DND-41 (cell line): ENCODE measurements around the gene LCAT.

Experiments
- EZH2 ChIP-seq: IDR thresholded peaks from 3 replicates; pipeline ENCODE4 v1.6.1; 2012; ENCODE audit warnings: borderline replicate concordance, low read depth, mild to moderate bottlenecking, moderate library complexity, low read length, inconsistent platforms; ENCODE audit not compliant: severe bottlenecking
- TF ChIP-seq, protein P1 (sequence below): IDR thresholded peaks from 2 replicates; pipeline ENCODE4 v1.5.1; 2012; ENCODE audit warnings: borderline replicate concordance, low read length, moderate library complexity, mild to moderate bottlenecking; ENCODE audit not compliant: poor library complexity, severe bottlenecking; ENCODE audit errors: extremely low read depth

DNA sequence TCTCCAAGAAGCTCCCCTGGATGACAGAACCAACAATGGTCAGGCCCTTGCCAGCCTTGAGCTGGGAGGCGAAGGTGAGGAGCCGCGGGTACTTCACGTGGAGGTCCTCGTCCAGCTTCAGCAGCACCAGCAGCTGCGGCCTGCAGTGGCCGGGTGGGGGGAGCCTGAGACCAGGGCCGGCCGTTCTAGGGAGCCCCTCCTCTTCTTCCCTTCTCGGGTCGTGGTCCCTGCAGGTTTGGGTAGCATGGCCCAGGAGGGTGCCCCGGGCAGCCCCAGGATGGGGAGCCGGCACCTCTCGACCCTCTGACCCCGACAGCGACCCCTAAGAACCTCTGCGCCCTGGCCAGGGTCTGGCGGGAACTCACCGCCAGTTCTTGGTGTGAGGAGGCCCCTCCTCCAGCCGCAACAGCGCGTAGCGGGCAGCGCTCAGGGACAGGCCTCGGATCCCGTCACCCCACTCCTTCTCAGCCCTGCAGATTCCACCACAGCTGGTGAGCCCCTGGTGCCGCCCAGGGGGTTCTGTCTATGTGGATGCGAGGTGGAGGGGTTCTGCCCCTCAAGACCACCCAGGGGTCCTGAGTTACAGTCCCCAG, 3.1 kb upstream of the LCAT start:
- TF ChIP-seq, protein P1, sequence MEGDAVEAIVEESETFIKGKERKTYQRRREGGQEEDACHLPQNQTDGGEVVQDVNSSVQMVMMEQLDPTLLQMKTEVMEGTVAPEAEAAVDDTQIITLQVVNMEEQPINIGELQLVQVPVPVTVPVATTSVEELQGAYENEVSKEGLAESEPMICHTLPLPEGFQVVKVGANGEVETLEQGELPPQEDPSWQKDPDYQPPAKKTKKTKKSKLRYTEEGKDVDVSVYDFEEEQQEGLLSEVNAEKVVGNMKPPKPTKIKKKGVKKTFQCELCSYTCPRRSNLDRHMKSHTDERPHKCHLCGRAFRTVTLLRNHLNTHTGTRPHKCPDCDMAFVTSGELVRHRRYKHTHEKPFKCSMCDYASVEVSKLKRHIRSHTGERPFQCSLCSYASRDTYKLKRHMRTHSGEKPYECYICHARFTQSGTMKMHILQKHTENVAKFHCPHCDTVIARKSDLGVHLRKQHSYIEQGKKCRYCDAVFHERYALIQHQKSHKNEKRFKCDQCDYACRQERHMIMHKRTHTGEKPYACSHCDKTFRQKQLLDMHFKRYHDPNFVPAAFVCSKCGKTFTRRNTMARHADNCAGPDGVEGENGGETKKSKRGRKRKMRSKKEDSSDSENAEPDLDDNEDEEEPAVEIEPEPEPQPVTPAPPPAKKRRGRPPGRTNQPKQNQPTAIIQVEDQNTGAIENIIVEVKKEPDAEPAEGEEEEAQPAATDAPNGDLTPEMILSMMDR: no peak
- TF ChIP-seq EZH2: no peak
